DMS53 (cell line): ENCODE measurements around the gene XIRP2.
A peak's percentile ranks its signal among the peaks of the same experiment; 100 is the strongest.
"Not testable (repeated sequence)": the region's sequence is repeated elsewhere in the genome, so short reads cannot be mapped to it uniquely, and the experiment has no call there.

ENCODE experiments used
- DNase-seq: peaks from one replicate; lab custom pipeline; 2025; lab: John Stamatoyannopoulos, UW

XIRP2 gene

GRCh38 chr2:167052825-167053224, 164.5 kb downstream of the XIRP2 start:
- DNase-seq: no peak

DNA sequence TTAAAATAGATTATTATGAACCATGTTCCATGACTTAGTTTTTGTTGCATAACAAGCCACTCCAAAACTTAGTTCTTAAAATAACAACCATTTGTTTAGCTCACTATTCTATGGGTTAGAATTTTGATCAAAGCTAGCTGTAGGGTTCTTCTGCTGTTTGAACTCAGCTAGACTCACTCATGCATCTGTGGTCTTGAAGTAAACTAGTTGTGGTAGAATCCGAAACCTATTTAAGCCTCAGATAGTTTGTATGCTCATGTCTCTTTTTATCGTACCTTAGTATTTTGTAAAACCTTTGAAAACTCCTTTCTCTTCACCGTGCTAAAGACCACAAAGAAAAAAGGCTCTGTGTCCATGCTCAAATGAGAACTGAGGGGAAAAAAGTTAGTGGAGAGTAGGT, 166.6 kb downstream of the XIRP2 start:
- no peak for DNase-seq

- no peak for DNase-seq
Measured at GRCh38 chr2:167057446-167057845, 169.2 kb downstream of the XIRP2 start.

DNA sequence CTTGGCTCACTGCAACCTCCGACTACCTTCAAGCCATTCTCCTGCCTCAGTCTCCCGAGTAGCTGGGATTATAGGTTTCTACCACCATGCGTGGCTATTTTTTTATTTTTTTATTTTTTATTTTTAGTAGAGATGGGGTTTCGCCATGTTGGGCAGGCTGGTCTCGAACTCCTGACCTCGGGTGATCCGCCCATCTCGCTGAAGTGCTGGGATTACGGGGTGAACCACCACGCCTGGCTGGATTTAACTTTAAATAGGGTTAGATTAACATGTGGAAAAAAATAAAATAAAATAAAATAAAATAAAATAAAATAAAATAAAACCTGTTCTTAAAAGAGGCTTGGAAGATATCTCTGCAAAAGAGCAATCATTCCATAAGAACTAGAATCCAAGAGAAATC, 170.9 kb downstream of the XIRP2 start:
- DNase-seq: no peak

DNA sequence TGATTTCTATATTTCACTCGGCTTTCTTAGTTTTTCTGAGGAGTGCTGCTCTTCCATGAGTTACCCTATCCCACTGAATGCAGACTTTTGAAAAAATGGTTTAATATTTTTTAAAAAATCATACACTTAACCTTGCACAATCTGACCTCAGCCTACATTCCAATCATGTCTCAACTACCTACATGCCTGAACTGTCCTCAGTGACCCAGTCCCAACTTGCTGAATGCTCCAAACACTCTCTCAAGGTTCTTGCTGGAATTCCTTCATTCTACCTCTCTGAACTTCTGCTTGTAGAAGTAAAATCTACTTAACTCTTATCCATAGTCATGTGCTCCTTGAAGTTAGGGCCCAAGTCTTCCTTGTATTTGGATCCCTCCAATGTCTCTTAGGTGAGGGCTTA, 181.6 kb downstream of the XIRP2 start:
- no peak for DNase-seq

DNA sequence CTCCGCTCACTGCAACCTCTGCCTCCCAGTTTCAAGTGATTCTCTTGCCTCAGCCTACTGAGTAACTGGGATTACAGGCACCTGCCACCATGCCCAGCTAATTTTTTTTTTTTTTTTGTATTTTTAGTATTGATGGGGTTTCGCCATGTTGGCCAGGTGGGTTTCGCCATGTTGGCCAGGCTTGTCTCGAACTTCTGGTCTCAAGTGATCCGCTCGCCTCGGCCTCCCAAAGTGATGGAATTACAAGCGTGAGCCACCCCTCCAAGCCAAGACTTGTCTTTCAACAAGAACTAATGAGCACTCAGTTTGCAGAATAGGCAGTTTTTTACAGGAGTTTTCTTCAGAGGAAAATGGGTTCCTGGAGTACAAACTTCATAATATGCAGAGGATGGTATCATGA, 187.4 kb downstream of the XIRP2 start:
- DNase-seq: not testable (repeated sequence)

DNA sequence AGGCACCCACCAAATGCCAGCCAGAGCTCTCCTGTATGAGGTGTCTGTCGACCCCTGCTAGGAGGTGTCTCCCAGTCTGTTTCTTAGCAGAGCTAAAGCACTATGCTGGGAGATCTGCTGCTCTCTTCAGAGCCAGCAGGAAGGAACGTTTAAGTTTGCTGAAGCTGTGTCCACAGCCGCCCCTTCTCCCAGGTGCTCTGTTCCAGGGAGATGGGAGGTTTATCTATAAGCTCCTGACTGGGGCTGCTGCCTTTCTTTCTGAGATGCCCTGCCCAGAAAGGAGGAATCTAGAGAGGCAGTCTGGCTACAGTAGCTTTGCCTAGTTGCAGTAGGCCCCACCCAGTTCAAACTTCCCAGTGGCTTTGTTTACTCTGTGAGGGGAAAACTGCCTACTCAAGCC, 210.7 kb downstream of the XIRP2 start:
- not testable (repeated sequence) for DNase-seq

DNA sequence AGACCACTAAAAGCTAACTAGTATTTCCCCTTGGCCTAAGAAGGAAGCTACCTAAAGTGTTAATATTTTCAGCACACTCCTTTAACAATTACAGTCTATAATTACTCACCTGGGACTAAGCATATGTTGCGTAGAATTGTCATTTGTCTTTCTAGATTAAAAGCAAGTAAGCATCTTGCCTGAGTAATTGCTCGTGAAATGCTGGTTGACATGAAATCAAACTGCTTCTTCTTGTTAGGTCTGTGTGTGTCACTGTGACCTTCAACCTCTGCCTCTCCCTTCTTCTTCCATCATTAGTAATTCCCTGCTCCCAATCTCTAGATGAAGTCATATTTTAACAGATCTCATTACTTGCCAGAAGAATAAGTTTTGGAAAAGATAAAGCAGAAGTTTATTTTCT, 212.2 kb downstream of the XIRP2 start:
- no peak for DNase-seq

- DNase-seq: no peak
Measured at GRCh38 chr2:167103028-167103756, 214.9 kb downstream of the XIRP2 start.

DNA sequence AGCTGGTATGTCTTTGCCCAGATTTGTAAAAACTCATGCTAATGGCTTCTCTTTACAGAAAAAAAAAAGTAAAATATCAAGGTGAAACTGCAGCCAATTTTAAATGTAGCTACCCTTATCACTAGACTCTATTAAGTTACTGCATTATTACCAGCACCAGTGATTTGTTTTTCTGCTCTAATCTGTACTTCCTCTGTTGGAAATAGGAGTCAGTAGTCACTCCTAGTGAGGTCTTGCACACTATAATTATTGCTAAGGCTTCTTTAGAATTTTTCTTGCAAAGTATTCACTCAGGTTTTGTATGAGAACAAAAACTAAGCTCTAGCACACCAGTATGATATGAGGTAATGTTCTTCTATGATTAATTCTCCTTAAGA, 215.5 kb downstream of the XIRP2 start:
- no peak for DNase-seq

GRCh38 chr2:167104691-167105090, 216.4 kb downstream of the XIRP2 start:
- DNase-seq: no peak

DNA sequence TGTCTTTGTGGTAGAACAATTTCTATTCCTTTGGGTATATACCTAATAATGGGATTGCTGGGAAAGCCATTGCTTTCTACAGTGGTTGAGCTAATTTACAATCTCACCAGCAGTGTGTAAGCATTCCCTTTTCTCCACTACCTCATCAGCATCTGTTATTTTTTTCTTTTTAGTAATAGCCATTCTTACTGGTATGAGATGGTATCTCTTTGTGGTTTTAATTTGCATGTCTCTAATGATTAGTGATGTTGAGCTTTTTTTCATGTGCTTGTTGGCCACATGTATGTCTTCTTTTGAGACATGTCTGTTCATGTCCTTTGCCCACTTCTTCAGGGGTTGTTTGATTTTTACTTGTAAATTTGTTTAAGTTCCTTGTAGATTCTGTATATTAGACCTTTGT, 221.4 kb downstream of the XIRP2 start:
- not testable (repeated sequence) for DNase-seq

DNA sequence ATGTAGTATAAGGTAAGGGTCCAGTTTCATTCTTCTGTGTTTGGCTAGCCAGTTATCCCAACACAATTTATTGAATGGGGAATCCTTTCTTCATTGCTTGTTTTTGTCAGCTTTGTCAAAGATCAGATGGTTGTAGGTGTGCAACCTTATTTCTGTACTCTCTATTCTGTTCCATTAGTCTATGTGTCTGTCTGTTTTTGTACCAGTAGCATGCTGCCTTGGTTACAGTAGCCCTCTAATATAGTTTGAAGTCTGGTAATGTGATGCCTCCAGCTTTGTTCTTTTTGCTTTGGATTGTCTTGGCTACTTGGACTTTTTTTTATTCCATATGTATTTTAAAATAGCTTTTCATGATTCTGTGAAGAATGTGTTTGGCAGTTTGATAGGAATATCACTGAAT, 222.1 kb downstream of the XIRP2 start:
- DNase-seq: no peak

DNA sequence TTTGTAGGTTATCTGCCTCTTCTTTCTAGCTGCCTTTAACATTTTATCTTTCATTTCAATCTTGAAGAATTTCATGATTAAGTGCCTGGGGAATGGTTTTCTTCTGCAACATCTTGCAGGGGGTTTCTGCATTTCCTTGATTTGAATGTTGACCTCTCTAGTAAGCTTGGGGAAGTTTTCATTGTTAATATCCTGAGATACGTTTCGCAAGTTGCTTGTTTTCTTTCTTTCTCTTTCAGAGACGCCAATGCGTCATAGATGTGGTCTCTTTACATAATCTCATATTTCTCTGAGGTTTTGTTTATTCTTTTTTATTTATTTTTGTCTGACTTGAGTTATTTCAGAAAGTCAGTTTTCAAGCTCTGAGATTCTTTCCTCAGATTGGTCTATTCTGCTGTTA, 225.7 kb downstream of the XIRP2 start:
- DNase-seq: peak; percentile 49

- no peak for DNase-seq
Measured at GRCh38 chr2:167115541-167115940, 227.3 kb downstream of the XIRP2 start.

DNA sequence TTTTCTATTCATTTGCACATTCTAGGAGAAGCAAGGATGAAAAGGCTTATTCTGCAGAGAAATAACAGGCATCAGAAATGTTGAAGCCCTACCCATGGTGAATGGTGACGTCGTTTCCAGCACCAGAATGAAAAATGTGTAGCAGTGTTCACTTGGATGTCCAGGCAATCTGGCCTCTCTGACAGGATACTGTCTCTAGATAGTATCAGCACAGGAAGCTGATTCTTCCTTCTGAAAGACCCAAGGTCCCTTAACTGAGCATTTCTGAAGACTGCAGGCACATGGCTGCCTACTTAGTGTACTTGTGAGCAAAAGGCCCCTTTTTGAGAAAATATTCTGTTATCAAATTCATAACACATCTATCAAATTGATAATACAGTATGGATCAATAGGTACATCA, 234.1 kb downstream of the XIRP2 start:
- DNase-seq: no peak

DNA sequence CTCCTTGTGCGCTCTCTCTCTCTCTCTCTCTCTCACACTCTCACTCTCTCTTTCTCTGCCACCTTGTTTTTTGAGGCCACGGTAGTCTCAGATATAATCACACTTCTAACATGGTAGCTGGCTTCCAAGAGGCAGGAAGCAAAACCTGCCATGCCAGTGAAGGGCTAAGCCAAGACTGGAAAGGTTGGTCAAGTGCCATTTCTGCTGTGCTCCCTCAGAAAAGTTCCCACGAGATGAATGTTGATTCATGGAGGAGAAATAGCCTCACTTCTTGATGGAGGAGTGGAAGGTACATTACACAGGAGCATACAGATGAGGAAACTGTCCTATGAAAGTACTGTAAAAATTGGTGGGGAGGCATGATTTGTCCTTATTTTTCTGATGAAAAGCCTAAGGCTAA, 237.9 kb downstream of the XIRP2 start:
- no peak for DNase-seq

- peak; percentile 80 for DNase-seq
Measured at GRCh38 chr2:167127135-167127534, 238.9 kb downstream of the XIRP2 start.

GRCh38 chr2:167128130-167128529, 239.8 kb downstream of the XIRP2 start:
- DNase-seq: no peak

- no peak for DNase-seq
Measured at GRCh38 chr2:167132066-167132465, 243.8 kb downstream of the XIRP2 start.

GRCh38 chr2:167132906-167133555, 244.8 kb downstream of the XIRP2 start:
- DNase-seq: no peak

DNA sequence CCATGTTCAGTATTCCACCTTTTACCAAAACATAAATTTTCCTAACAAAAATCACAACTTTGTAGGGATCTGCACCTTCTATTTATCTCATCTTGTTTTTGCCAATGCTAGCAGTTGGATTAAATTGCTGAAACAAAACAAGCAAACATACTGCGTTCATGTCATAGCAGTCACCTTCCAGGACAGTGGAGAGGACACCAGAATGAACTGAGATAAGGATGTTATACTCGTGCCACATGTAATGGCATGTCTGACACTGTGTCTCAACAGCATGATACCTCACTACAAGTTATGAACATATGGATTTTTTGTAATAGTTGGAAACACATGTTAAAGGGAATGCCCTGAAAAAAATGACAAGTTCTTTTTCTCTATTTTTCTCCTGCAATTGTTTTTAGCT, 245.3 kb downstream of the XIRP2 start:
- DNase-seq: no peak

GRCh38 chr2:167134381-167135072, 246.2 kb downstream of the XIRP2 start:
- peak; percentile 91 for DNase-seq
